Testis (tissue), 2 donors: ENCODE measurements around the gene PYY.

Source experiments
- CTCF ChIP-seq, 3 experiments: fragments of 450-650 bp in 2 of 3; fragments of 200-600 bp in 1 of 3; sonication (generic) in 1 of 3; IDR thresholded peaks; one replicate each; pipeline ENCODE4 v1.5.1; 2016 to 2019; ENCODE audit warnings: antibody characterized with exemption in 3 of 3, mild to moderate bottlenecking in 2 of 3, moderate library complexity in 1 of 3
- POLR2A ChIP-seq: fragments of 450-650 bp; IDR thresholded peaks from one replicate; pipeline ENCODE4 v1.6.1; 2017; ENCODE audit warnings: antibody characterized with exemption, mild to moderate bottlenecking, moderate library complexity

GRCh38 chr17:43931062-43931571, 22.6 kb downstream of the PYY start:
- TF ChIP-seq CTCF (IDR thresholded peaks at IDR 0.05), result no peak
- no peak for TF ChIP-seq POLR2A
